Endodermal cell (in vitro differentiated cells): ENCODE data around the gene RHOV. TPM values are rescaled to one million over a fixed set of nuclear protein-coding genes. Genes with fewer than 3 reads are reported as not detected.

Source experiments
- DNase-seq: peaks from one replicate; pipeline ENCODE4 v3.0.0-alpha.2; 2017
- H3K27ac ChIP-seq: 2 replicates; pipeline ENCODE4 v1.5.1; 2013; ENCODE audit warnings: mild to moderate bottlenecking, low read depth, low read length, moderate library complexity
- H3K27me3 ChIP-seq: 2 replicates; pipeline ENCODE4 v1.6.1; 2013; ENCODE audit warnings: mild to moderate bottlenecking, low read length, moderate library complexity; ENCODE audit not compliant: insufficient read depth, control insufficient read depth, poor library complexity, severe bottlenecking
- H3K36me3 ChIP-seq: 2 replicates; pipeline ENCODE4 v1.7.0; 2013; ENCODE audit warnings: mild to moderate bottlenecking, low read length, moderate library complexity; ENCODE audit not compliant: control insufficient read depth, insufficient read depth
- H3K4me1 ChIP-seq: one replicate; pipeline ENCODE4 v1.7.0; 2013; ENCODE audit warnings: low read length; ENCODE audit not compliant: control insufficient read depth, insufficient read depth
- H3K4me3 ChIP-seq: 2 replicates; pipeline ENCODE4 v1.5.1; 2013; ENCODE audit warnings: mild to moderate bottlenecking, low read length, moderate library complexity
- H3K9ac ChIP-seq: 2 replicates; pipeline ENCODE4 v1.6.1; 2013; ENCODE audit warnings: mild to moderate bottlenecking, low read length, moderate library complexity; ENCODE audit not compliant: poor library complexity, severe bottlenecking; ENCODE audit errors: extremely low read depth
- H3K9me3 ChIP-seq: 2 replicates; pipeline ENCODE4 v1.6.1; 2013; ENCODE audit warnings: mild to moderate bottlenecking, low read length, moderate library complexity; ENCODE audit not compliant: control insufficient read depth
- H3K27ac Mint-ChIP-seq: 2 replicates; pipeline ENCODE4 v1.8.0; 2020; ENCODE audit warnings: mixed read lengths
- H3K27me3 Mint-ChIP-seq: 2 replicates; pipeline ENCODE4 v1.8.0; 2021; ENCODE audit warnings: mild to moderate bottlenecking, mixed read lengths; ENCODE audit not compliant: insufficient read depth
- H3K36me3 Mint-ChIP-seq: 2 replicates; pipeline ENCODE4 v1.8.0; 2020; ENCODE audit warnings: low read depth, mixed read lengths
- H3K4me1 Mint-ChIP-seq: 2 replicates; pipeline ENCODE4 v1.8.0; 2020; ENCODE audit warnings: mixed read lengths
- H3K4me3 Mint-ChIP-seq: 2 replicates; pipeline ENCODE4 v1.8.0; 2020; ENCODE audit warnings: mild to moderate bottlenecking, moderate library complexity, mixed read lengths
- H3K9me3 Mint-ChIP-seq: 2 replicates; pipeline ENCODE4 v1.8.0; 2020; ENCODE audit warnings: mild to moderate bottlenecking, mixed read lengths
- CTCF ChIP-seq: fragments of 200-600 bp; sonication (generic); conservative IDR thresholded peaks from 2 replicates; pipeline ENCODE4 v1.5.0; 2021; ENCODE audit warnings: antibody characterized with exemption, mild to moderate bottlenecking
- WGBS, 2 experiments: methylation state at CpG; one replicate each; pipeline versions ENCODE4 v1.1.5 to v1.1.7; 2013; ENCODE audit warnings: missing lambda C conversion rate in 2 of 2, mixed read lengths in 1 of 2; ENCODE audit not compliant: insufficient coverage in 1 of 2, insufficient read length in 1 of 2; 5-methylcytosine and 5-hydroxymethylcytosine counted together
- total RNA-seq, 2 donors: library from RNA; stranded (reverse); fragmentation: NEBNext Ultra II Directional in 1 of 2; extraction: Animal tissue kit (Norgen Biotek cat#: 25700) in 1 of 2; gene quantifications; 2 replicates in 1 of 2; 3 replicates in 1 of 2; pipeline ENCODE4 v1.2.1, GENCODE V29; 2021

The RHOV gene
- total RNA-seq, 2 donors from 2014 or later = 1.8 to 2.8 TPM

- WGBS, 2 experiments = 36 to 41% methylated on average over 4 of the region's 4 CpGs
- Histone ChIP-seq H3K36me3 (peaks cover 13% of the 10 kb centered on the region), H3K4me3 (no peak overlapping the region), H3K4me1 (peaks cover 3% of the 10 kb centered on the region), H3K9ac (no peak overlapping the region), H3K9me3 (no peaks in the 10 kb centered on the region), H3K27ac (no peak overlapping the region), H3K27me3 (peaks cover 16% of the 10 kb centered on the region)
- Mint-ChIP-seq H3K4me1 (peaks cover 4% of the 10 kb centered on the region), H3K27ac (no peak overlapping the region), H3K36me3 (peaks cover 17% of the 10 kb centered on the region), H3K4me3 (no peak overlapping the region), H3K27me3 (peaks cover 19% of the 10 kb centered on the region), H3K9me3 (peaks cover 3% of the 10 kb centered on the region)
- TF ChIP-seq CTCF = peak; percentile 82
- DNase-seq = peak; percentile 84
These were observed 17.9 kb upstream of the RHOV start for GRCh38 chr15:40891810-40892446.

- H3K27ac ChIP-seq = no peak overlapping the region
- WGBS, 2 experiments = 89 to 94% methylated on average over 5 of the region's 5 CpGs
- H3K4me3 Mint-ChIP-seq = no peak overlapping the region
- TF ChIP-seq CTCF = no peak
- H3K27me3 Mint-ChIP-seq = peaks cover 19% of the 10 kb centered on the region
- peaks cover 3% of the 10 kb centered on the region for H3K9me3 Mint-ChIP-seq
- peaks cover 16% of the 10 kb centered on the region for H3K27me3 ChIP-seq
- no peaks in the 10 kb centered on the region for H3K9me3 ChIP-seq
- H3K27ac Mint-ChIP-seq = no peak overlapping the region
- H3K4me1 Mint-ChIP-seq = peaks cover 4% of the 10 kb centered on the region
- no peak for DNase-seq
- H3K36me3 ChIP-seq = peaks cover 5% of the 10 kb centered on the region
- no peak overlapping the region for H3K4me3 ChIP-seq
- peaks cover 3% of the 10 kb centered on the region for H3K4me1 ChIP-seq
- H3K9ac ChIP-seq = no peak overlapping the region
- peaks cover 10% of the 10 kb centered on the region for H3K36me3 Mint-ChIP-seq
These were observed 17.1 kb upstream of the RHOV start for GRCh38 chr15:40891138-40891537.

GRCh38 chr15:40889112-40889511, 15.1 kb upstream of the RHOV start:
- no peaks in the 10 kb centered on the region for H3K36me3 ChIP-seq
- no peak for TF ChIP-seq CTCF
- H3K27ac ChIP-seq = no peak overlapping the region
- no peaks in the 10 kb centered on the region for H3K9me3 ChIP-seq
- Mint-ChIP-seq H3K36me3 (no peaks in the 10 kb centered on the region), H3K9me3 (no peaks in the 10 kb centered on the region), H3K4me1 (no peaks in the 10 kb centered on the region), H3K27ac (no peak overlapping the region), H3K4me3 (no peak overlapping the region), H3K27me3 (peaks cover 19% of the 10 kb centered on the region)
- H3K4me1 ChIP-seq = no peaks in the 10 kb centered on the region
- H3K4me3 ChIP-seq = no peak overlapping the region
- no peak overlapping the region for H3K9ac ChIP-seq
- H3K27me3 ChIP-seq = peaks cover 16% of the 10 kb centered on the region
- DNase-seq = no peak
